PC-9 (cell line): Measurements from ENCODE around the gene TCF12. TPM values are rescaled to one million over a fixed set of nuclear protein-coding genes. Genes with fewer than 3 reads are reported as not detected.

Source experiments
- BruUV-seq: library from RNA; stranded (reverse); fragments of 400-500 nt; replicated peaks from 2 replicates; lab custom pipeline; 2021; lab: Mats Ljungman, UMichigan
- CTCF ChIA-PET: fragments of 300-600 bp; sonication (Branson Sonifier 250); formaldehyde crosslinking; loops from one replicate; lab custom pipeline; 2022; ENCODE audit warnings: antibody characterized with exemption; lab: Charles Lee
- POLR2A ChIA-PET: fragments of 300-600 bp; sonication (Branson Sonifier 250); formaldehyde crosslinking; loops from one replicate; lab custom pipeline; 2022; ENCODE audit warnings: antibody characterized with exemption; ENCODE audit not compliant: unreplicated experiment; lab: Charles Lee
- DNase-seq, 2 experiments: peaks; one replicate each; pipeline versions ENCODE4 v3.0.0 to v3.0.0-alpha.2; 2015 to 2022; ENCODE audit warnings: mixed read lengths in 1 of 2
- H2AFZ ChIP-seq: fragments of 200-600 bp; sonication (generic); 2 replicates; pipeline ENCODE4 v1.8.1; 2017; ENCODE audit warnings: antibody characterized with exemption
- H3F3A ChIP-seq: fragments of 200-600 bp; sonication (generic); 2 replicates; pipeline ENCODE4 v1.8.1; 2017; ENCODE audit warnings: antibody characterized with exemption, mild to moderate bottlenecking, low read depth; ENCODE audit not compliant: insufficient read depth
- H3K27ac ChIP-seq: fragments of 200-600 bp; sonication (generic); 2 replicates; pipeline ENCODE4 v1.6.1; 2016; ENCODE audit warnings: mixed run types
- H3K27me3 ChIP-seq: fragments of 200-600 bp; sonication (generic); 2 replicates; pipeline ENCODE4 v1.6.1; 2016; ENCODE audit warnings: low read depth, mixed run types; ENCODE audit not compliant: insufficient read depth
- H3K36me3 ChIP-seq: fragments of 200-600 bp; sonication (generic); 2 replicates; pipeline ENCODE4 v1.6.1; 2016; ENCODE audit warnings: low read depth, mixed run types
- H3K4me1 ChIP-seq: fragments of 200-600 bp; sonication (generic); replicated peaks from 2 replicates; pipeline ENCODE4 v1.6.1; 2016; ENCODE audit warnings: mixed run types; ENCODE audit not compliant: insufficient read depth
- H3K4me2 ChIP-seq: fragments of 200-600 bp; sonication (generic); 2 replicates; pipeline ENCODE4 v1.6.1; 2017; ENCODE audit warnings: mixed run types
- H3K4me3 ChIP-seq: fragments of 200-600 bp; sonication (generic); 2 replicates; pipeline ENCODE4 v1.6.1; 2016; ENCODE audit warnings: mixed run types
- H3K79me2 ChIP-seq: fragments of 200-600 bp; sonication (generic); 2 replicates; pipeline ENCODE4 v1.6.1; 2017; ENCODE audit warnings: low read depth, mixed run types
- H3K9me2 ChIP-seq: fragments of 200-600 bp; sonication (generic); 2 replicates; pipeline ENCODE4 v1.8.1; 2017; ENCODE audit warnings: mild to moderate bottlenecking; ENCODE audit not compliant: insufficient read depth
- H3K9me3 ChIP-seq: fragments of 200-600 bp; sonication (generic); 2 replicates; pipeline ENCODE4 v1.8.1; 2016; ENCODE audit warnings: low read depth; ENCODE audit not compliant: insufficient read depth
- H4K20me1 ChIP-seq: fragments of 200-600 bp; sonication (generic); 2 replicates; pipeline ENCODE4 v1.8.1; 2017; ENCODE audit not compliant: insufficient read depth
- CTCF ChIP-seq: fragments of 200-600 bp; sonication (generic); conservative IDR thresholded peaks from 2 replicates; pipeline ENCODE4 v1.6.1; 2017; ENCODE audit warnings: mixed run types, antibody characterized with exemption, mild to moderate bottlenecking, moderate library complexity
- EZH2 ChIP-seq: fragments of 200-600 bp; sonication (generic); IDR thresholded peaks from 2 replicates; pipeline ENCODE4 v1.8.0; 2017; ENCODE audit warnings: antibody characterized with exemption, low read depth
- intact Hi-C: fragments of 100-400 bp; cut with micrococcal nuclease; formaldehyde crosslinking; loops from one replicate; pipeline ENCODE4 v1.10.0; 2022; ENCODE audit not compliant: unreplicated experiment
- total RNA-seq: library from RNA; stranded (reverse); gene quantifications from 2 replicates; pipeline ENCODE4 v1.2.3, GENCODE V29; 2021

TCF12 gene
- total RNA-seq, 1 experiment from 2014 or later = 60.1 TPM

- no peak for DNase-seq
- Histone ChIP-seq H3K79me2 (no peaks in the 10 kb centered on the region), H3K27ac (no peak overlapping the region), H3K9me3 (no peaks in the 10 kb centered on the region), H3K4me3 (no peak overlapping the region), H3K4me2 (no peak overlapping the region), H3F3A (no peaks in the 10 kb centered on the region), H4K20me1 (no peaks in the 10 kb centered on the region), H3K36me3 (no peaks in the 10 kb centered on the region), H3K9me2 (no peaks in the 10 kb centered on the region), H3K27me3 (no peaks in the 10 kb centered on the region), H2AFZ (no peak overlapping the region), H3K4me1 (no peaks in the 10 kb centered on the region)
- intact Hi-C loops = no loop called here
- CTCF ChIA-PET = no interaction called here
- POLR2A ChIA-PET = interaction anchor here (0.7 kb wide), 1 partner anchor 701 kb away, joined by 8 read pairs; no protein-coding TSS in a partner anchor
- TF ChIP-seq CTCF = no peak
- no peak for TF ChIP-seq EZH2
- BruUV-seq = no TSS peak
Observed at GRCh38 chr15:57190208-57190607, 271.8 kb downstream of the TCF12 start.

DNA sequence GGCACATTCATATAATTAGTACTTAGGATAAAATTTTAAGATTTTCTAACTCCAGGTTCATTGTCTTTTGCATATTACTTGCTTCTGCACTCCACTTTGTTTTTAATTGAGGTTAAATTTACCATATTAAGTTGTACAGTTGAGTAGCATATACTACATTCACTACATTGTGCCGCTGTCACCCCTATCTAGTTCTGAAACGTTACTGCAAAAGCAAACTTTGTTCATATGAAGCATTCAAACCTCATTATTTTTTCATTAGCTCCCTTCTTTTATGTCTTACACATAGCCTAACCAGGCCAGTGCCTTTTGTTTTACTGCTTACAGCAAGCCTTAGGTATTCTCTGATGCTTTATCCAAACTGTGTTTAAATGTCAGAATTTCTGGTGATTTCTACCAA lies 274.7 kb downstream of the TCF12 start:
- CTCF ChIA-PET = no interaction called here
- no peaks in the 10 kb centered on the region for H3F3A ChIP-seq
- H3K79me2 ChIP-seq = no peaks in the 10 kb centered on the region
- POLR2A ChIA-PET = no interaction called here
- intact Hi-C loops = no loop called here
- no peaks in the 10 kb centered on the region for H4K20me1 ChIP-seq
- H3K27ac ChIP-seq = no peak overlapping the region
- no peak for DNase-seq
- no peaks in the 10 kb centered on the region for H3K36me3 ChIP-seq
- H2AFZ ChIP-seq = no peak overlapping the region
- H3K4me3 ChIP-seq = no peak overlapping the region
- no peaks in the 10 kb centered on the region for H3K9me3 ChIP-seq
- TF ChIP-seq CTCF = no peak
- no peak for TF ChIP-seq EZH2
- H3K27me3 ChIP-seq = no peaks in the 10 kb centered on the region
- H3K4me1 ChIP-seq = no peaks in the 10 kb centered on the region
- no peak overlapping the region for H3K4me2 ChIP-seq
- H3K9me2 ChIP-seq = no peaks in the 10 kb centered on the region
- no TSS peak for BruUV-seq

- Histone ChIP-seq H3K4me3 (no peak overlapping the region), H3K36me3 (no peaks in the 10 kb centered on the region), H3K4me1 (no peaks in the 10 kb centered on the region), H3F3A (no peaks in the 10 kb centered on the region), H3K9me3 (no peaks in the 10 kb centered on the region), H3K79me2 (no peaks in the 10 kb centered on the region), H3K9me2 (no peaks in the 10 kb centered on the region), H3K27ac (no peak overlapping the region), H4K20me1 (no peaks in the 10 kb centered on the region), H2AFZ (no peak overlapping the region), H3K4me2 (no peak overlapping the region), H3K27me3 (no peaks in the 10 kb centered on the region)
- no TSS peak for BruUV-seq
- intact Hi-C loops = no loop called here
- ChIA-PET CTCF (no interaction called here), POLR2A (no interaction called here)
- no peak for TF ChIP-seq EZH2
- no peak for TF ChIP-seq CTCF
- no peak for DNase-seq
Observed at GRCh38 chr15:57195326-57195725, 276.9 kb downstream of the TCF12 start.
